HepG2 (cell line): Measurements from ENCODE around the gene ADGRF5. TPM values are rescaled to one million over a fixed set of nuclear protein-coding genes. Genes with fewer than 3 reads are reported as not detected.

Source experiments
- ATAC-seq: fragments of 200-7000 bp; cut with Tn5 transposase; 3 replicates; pipeline ENCODE4 v1.9.1; 2020; ENCODE audit warnings: mild to moderate bottlenecking, moderate library complexity
- BruUV-seq: library from RNA; stranded (reverse); fragments of 400-500 nt; replicated peaks from 2 replicates; lab custom pipeline; 2021; lab: Mats Ljungman, UMichigan
- CTCF ChIA-PET: fragments of 300-600 bp; formaldehyde crosslinking; extraction: SDS; loops from one replicate; lab custom pipeline; 2021; ENCODE audit warnings: low total read pairs, inconsistent platforms, low intra/inter-chr PET ratio; lab: Yijun Ruan, JAX
- POLR2A ChIA-PET: fragments of 350-600 bp; sonication (Branson Sonifier 250); formaldehyde crosslinking; loops from one replicate; lab custom pipeline; 2020; ENCODE audit warnings: antibody characterized with exemption, inconsistent platforms; lab: Yijun Ruan, JAX
- DNase-seq: peaks from one replicate; pipeline ENCODE4 v3.0.0-alpha.2; 2015; ENCODE audit warnings: low spot score
- FAIRE-seq: peaks from 3 replicates; lab custom pipeline; 2011; peaks lifted over from hg19 to GRCh38; lab: Jason Lieb, UNC
- H2AFZ ChIP-seq: one replicate; pipeline ENCODE4 v1.6.1; 2011; ENCODE audit warnings: low read length, inconsistent platforms
- H3K27ac ChIP-seq: fragments of 300-600 bp; 3 replicates; pipeline ENCODE4 v1.8.0; 2011; ENCODE audit warnings: mixed run types, mild to moderate bottlenecking, mixed read lengths, low read length, inconsistent platforms; ENCODE audit not compliant: insufficient read depth; ENCODE audit errors: extremely low read length
- H3K27me3 ChIP-seq, 2 experiments: fragments of 200-600 bp in 1 of 2; 2 replicates in 1 of 2; 3 replicates in 1 of 2; pipeline versions ENCODE4 v1.6.0 to v1.8.0; 2011; ENCODE audit warnings: low read length in 2 of 2, mild to moderate bottlenecking in 2 of 2, moderate library complexity in 2 of 2, inconsistent platforms in 1 of 2; ENCODE audit not compliant: insufficient read depth in 2 of 2, control insufficient read depth in 1 of 2
- H3K36me3 ChIP-seq, 2 experiments: fragments of 200-600 bp in 1 of 2; replicated peaks in 1 of 2; 2 replicates in 1 of 2; 3 replicates in 1 of 2; pipeline versions ENCODE4 v1.5.1 to v1.8.0; 2011; ENCODE audit warnings: low read length in 2 of 2, inconsistent platforms in 1 of 2; ENCODE audit not compliant: insufficient read depth in 2 of 2, control insufficient read depth in 1 of 2
- H3K4me1 ChIP-seq: 2 replicates; pipeline ENCODE4 v1.5.1; 2012; ENCODE audit warnings: low read length, inconsistent platforms; ENCODE audit not compliant: insufficient read depth
- H3K4me2 ChIP-seq: 2 replicates; pipeline ENCODE4 v1.6.0; 2011; ENCODE audit warnings: low read depth, low read length, inconsistent platforms
- H3K4me3 ChIP-seq, 3 experiments: fragments of 200-600 bp in 1 of 3; sonication (generic), shearing (Covaris generic) in 1 of 3; replicated peaks in 1 of 3; 2 replicates each; pipeline ENCODE4 v1.5.1; 2011 to 2016; ENCODE audit warnings: low read length in 3 of 3, inconsistent platforms in 2 of 3, low read depth in 2 of 3, mild to moderate bottlenecking in 2 of 3, control low read depth in 1 of 3, mixed read lengths in 1 of 3; ENCODE audit not compliant: insufficient read depth in 1 of 3
- H3K79me2 ChIP-seq: one replicate; pipeline ENCODE4 v1.6.1; 2011; ENCODE audit warnings: low read length, inconsistent platforms; ENCODE audit not compliant: insufficient read depth
- H3K9ac ChIP-seq: 2 replicates; pipeline ENCODE4 v1.6.0; 2011; ENCODE audit warnings: mild to moderate bottlenecking, low read depth, low read length, inconsistent platforms; ENCODE audit not compliant: insufficient read depth
- H3K9me3 ChIP-seq: 2 replicates; pipeline ENCODE4 v1.5.1; 2012; ENCODE audit warnings: mild to moderate bottlenecking, low read length
- H4K20me1 ChIP-seq: 2 replicates; pipeline ENCODE4 v1.6.0; 2011; ENCODE audit warnings: inconsistent platforms, mild to moderate bottlenecking, low read length, moderate library complexity; ENCODE audit not compliant: insufficient read depth
- BRD4 ChIP-seq: sonication (generic); formaldehyde crosslinking; IDR thresholded peaks from 2 replicates; pipeline ENCODE4 v1.4.0; 2020; ENCODE audit warnings: missing genetic modification reagents
- KDM5B ChIP-seq: sonication (generic); formaldehyde crosslinking; IDR thresholded peaks from 2 replicates; pipeline ENCODE4 v1.4.0; 2020; ENCODE audit warnings: missing genetic modification reagents, mild to moderate bottlenecking, borderline replicate concordance
- PRPF4 ChIP-seq: fragments of 200-400 bp; formaldehyde crosslinking; IDR thresholded peaks from 2 replicates; pipeline ENCODE4 v1.6.1; 2016; ENCODE audit warnings: low read length, low read depth; ENCODE audit not compliant: poor library complexity, severe bottlenecking
- RFX3 ChIP-seq: IDR thresholded peaks from 2 replicates; pipeline ENCODE4 v1.6.1; 2016; ENCODE audit warnings: missing biosample characterization, missing genetic modification reagents
- ZMYM4 ChIP-seq: sonication (generic); formaldehyde crosslinking; IDR thresholded peaks from 2 replicates; pipeline ENCODE4 v1.8.1; 2023; ENCODE audit warnings: mild to moderate bottlenecking, missing genetic modification reagents
- ZNF225 ChIP-seq: sonication (generic); formaldehyde crosslinking; IDR thresholded peaks from 2 replicates; pipeline ENCODE4 v1.4.0; 2020; ENCODE audit warnings: mild to moderate bottlenecking, missing genetic modification reagents
- ZNF562 ChIP-seq: sonication (generic); formaldehyde crosslinking; IDR thresholded peaks from 2 replicates; pipeline ENCODE4 v1.8.0; 2022; ENCODE audit warnings: missing genetic modification reagents, borderline replicate concordance
- ZNF616 ChIP-seq: sonication (generic); formaldehyde crosslinking; IDR thresholded peaks from 2 replicates; pipeline ENCODE4 v1.5.0; 2020; ENCODE audit warnings: low read depth, mild to moderate bottlenecking, missing genetic modification reagents
- ZNF691 ChIP-seq: sonication (generic); formaldehyde crosslinking; IDR thresholded peaks from 2 replicates; pipeline ENCODE4 v1.4.0; 2020; ENCODE audit warnings: missing genetic modification reagents, low read depth, mild to moderate bottlenecking, borderline replicate concordance
- ZNF749 ChIP-seq: sonication (generic); formaldehyde crosslinking; IDR thresholded peaks from 2 replicates; pipeline ENCODE4 v1.8.0; 2022; ENCODE audit warnings: mild to moderate bottlenecking, missing genetic modification reagents, moderate library complexity, borderline replicate concordance
- WGBS: methylation state at CpG from one replicate; pipeline ENCODE4 v1.1.6; 2017; ENCODE audit warnings: low lambda C conversion rate; 5-methylcytosine and 5-hydroxymethylcytosine counted together
- in situ Hi-C: cut with HindIII; loops from 2 replicates; pipeline ENCODE4 v1.10.0; 2017; ENCODE audit warnings: low pct_unique_long_range_greater_than_20kb; ENCODE audit not compliant: extremely low pct_ligation_motif_present
- intact Hi-C: fragments of 100-400 bp; cut with micrococcal nuclease; formaldehyde crosslinking; loops from one replicate; pipeline ENCODE4 v1.10.0; 2022; ENCODE audit not compliant: unreplicated experiment
- polyA plus RNA-seq, 8 experiments: library from polyadenylated mRNA; depleted of rRNA in 3 of 8; stranded (reverse) in 7 of 8; unstranded in 1 of 8; fragments of >200 nt; fragmentation: Illumina TruSeq in 4 of 8; extraction: Trizol in 4 of 8; gene quantifications; 2 replicates each; pipeline versions ENCODE4 v1.2.1 to v1.2.3, GENCODE V29; 2011 to 2016; ENCODE audit warnings: low read depth in 4 of 8, missing spikeins in 1 of 8, mixed read lengths in 1 of 8; ENCODE audit not compliant: insufficient read depth in 1 of 8
- total RNA-seq, 5 experiments: library from RNA; depleted of rRNA; stranded (reverse); fragments of >200 nt; fragmentation: Illumina TruSeq; extraction: Trizol; gene quantifications; 2 replicates each; pipeline ENCODE4 v1.2.3, GENCODE V29; 2016; ENCODE audit warnings: low read depth in 1 of 5
- TF ChIP-seq, protein P1 (sequence below): sonication (generic); formaldehyde crosslinking; IDR thresholded peaks from 2 replicates; pipeline ENCODE4 v1.5.0; 2020; ENCODE audit warnings: missing genetic modification reagents
- TF ChIP-seq, protein P2 (sequence below): sonication (generic); formaldehyde crosslinking; IDR thresholded peaks from 2 replicates; pipeline ENCODE4 v1.4.0; 2020; ENCODE audit warnings: missing genetic modification reagents

ADGRF5 gene
- total and polyA plus RNA-seq, 2 of the 13 experiments (the other 11 are each of a cell fraction or from before 2014, with no cell fraction given) = not detected

- in situ Hi-C loops (no loop called here), intact Hi-C loops (no loop called here)
- Histone ChIP-seq H3K9ac (no peak overlapping the region), H3K4me2 (no peak overlapping the region), H4K20me1 (no peaks in the 10 kb centered on the region), H3K9me3 (no peaks in the 10 kb centered on the region), H3K27ac (no peak overlapping the region), H3K27me3 (peaks cover 2 to 11% of the 10 kb centered on the region in 2 experiments; a peak in 2 of 5 replicates), H2AFZ (no peak overlapping the region), H3K79me2 (no peaks in the 10 kb centered on the region), H3K36me3 (no peaks in the 10 kb centered on the region), H3K4me3 (no peak overlapping the region)
- BruUV-seq = no TSS peak
- ATAC-seq (no peak), DNase-seq (no peak), FAIRE-seq (no peak)
- WGBS = 29% methylated on average over 1 of the region's 1 CpG
- CTCF ChIA-PET = no interaction called here
- TF ChIP-seq, protein P1, sequence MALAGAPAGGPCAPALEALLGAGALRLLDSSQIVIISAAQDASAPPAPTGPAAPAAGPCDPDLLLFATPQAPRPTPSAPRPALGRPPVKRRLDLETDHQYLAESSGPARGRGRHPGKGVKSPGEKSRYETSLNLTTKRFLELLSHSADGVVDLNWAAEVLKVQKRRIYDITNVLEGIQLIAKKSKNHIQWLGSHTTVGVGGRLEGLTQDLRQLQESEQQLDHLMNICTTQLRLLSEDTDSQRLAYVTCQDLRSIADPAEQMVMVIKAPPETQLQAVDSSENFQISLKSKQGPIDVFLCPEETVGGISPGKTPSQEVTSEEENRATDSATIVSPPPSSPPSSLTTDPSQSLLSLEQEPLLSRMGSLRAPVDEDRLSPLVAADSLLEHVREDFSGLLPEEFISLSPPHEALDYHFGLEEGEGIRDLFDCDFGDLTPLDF (CRISPR knock-in tag) = no peak
- TF ChIP-seq ZNF691 (CRISPR knock-in tag) = no peak
- TF ChIP-seq, protein P2, sequence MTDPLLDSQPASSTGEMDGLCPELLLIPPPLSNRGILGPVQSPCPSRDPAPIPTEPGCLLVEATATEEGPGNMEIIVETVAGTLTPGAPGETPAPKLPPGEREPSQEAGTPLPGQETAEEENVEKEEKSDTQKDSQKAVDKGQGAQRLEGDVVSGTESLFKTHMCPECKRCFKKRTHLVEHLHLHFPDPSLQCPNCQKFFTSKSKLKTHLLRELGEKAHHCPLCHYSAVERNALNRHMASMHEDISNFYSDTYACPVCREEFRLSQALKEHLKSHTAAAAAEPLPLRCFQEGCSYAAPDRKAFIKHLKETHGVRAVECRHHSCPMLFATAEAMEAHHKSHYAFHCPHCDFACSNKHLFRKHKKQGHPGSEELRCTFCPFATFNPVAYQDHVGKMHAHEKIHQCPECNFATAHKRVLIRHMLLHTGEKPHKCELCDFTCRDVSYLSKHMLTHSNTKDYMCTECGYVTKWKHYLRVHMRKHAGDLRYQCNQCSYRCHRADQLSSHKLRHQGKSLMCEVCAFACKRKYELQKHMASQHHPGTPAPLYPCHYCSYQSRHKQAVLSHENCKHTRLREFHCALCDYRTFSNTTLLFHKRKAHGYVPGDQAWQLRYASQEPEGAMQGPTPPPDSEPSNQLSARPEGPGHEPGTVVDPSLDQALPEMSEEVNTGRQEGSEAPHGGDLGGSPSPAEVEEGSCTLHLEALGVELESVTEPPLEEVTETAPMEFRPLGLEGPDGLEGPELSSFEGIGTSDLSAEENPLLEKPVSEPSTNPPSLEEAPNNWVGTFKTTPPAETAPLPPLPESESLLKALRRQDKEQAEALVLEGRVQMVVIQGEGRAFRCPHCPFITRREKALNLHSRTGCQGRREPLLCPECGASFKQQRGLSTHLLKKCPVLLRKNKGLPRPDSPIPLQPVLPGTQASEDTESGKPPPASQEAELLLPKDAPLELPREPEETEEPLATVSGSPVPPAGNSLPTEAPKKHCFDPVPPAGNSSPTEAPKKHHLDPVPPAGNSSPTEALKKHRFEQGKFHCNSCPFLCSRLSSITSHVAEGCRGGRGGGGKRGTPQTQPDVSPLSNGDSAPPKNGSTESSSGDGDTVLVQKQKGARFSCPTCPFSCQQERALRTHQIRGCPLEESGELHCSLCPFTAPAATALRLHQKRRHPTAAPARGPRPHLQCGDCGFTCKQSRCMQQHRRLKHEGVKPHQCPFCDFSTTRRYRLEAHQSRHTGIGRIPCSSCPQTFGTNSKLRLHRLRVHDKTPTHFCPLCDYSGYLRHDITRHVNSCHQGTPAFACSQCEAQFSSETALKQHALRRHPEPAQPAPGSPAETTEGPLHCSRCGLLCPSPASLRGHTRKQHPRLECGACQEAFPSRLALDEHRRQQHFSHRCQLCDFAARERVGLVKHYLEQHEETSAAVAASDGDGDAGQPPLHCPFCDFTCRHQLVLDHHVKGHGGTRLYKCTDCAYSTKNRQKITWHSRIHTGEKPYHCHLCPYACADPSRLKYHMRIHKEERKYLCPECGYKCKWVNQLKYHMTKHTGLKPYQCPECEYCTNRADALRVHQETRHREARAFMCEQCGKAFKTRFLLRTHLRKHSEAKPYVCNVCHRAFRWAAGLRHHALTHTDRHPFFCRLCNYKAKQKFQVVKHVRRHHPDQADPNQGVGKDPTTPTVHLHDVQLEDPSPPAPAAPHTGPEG (CRISPR knock-in tag) = no peak
- no peak for TF ChIP-seq ZNF749 (CRISPR knock-in tag)
- no peak for TF ChIP-seq ZNF562 (CRISPR knock-in tag)
- no peak for TF ChIP-seq KDM5B (CRISPR knock-in tag)
- no peak for TF ChIP-seq PRPF4
- TF ChIP-seq ZNF616 = no peak
- no peak for TF ChIP-seq RFX3 (CRISPR knock-in tag)
- no peak for TF ChIP-seq BRD4
- no peak for TF ChIP-seq ZNF225 (CRISPR knock-in tag)
- TF ChIP-seq ZMYM4 (CRISPR knock-in tag) = no peak
- TF ChIP-seq, all 625 proteins: peak for 0
- POLR2A ChIA-PET = no interaction called here
- no peaks in the 10 kb centered on the region for H3K4me1 ChIP-seq
Observed at GRCh38 chr6:46893648-46894047, 28.1 kb downstream of the ADGRF5 start.
